Measurements from ENCODE around the gene SNX25.

GRCh38 chr4:185242749-185243533 lies 33.5 kb downstream of the SNX25 start:
- TF ChIP-seq CTCF (IDR thresholded peaks at IDR 0.05) (no peak), POLR2A (IDR thresholded peaks at IDR 0.05; ENCODE audit: low read depth) (no peak), EP300 (IDR thresholded peaks at IDR 0.05) (no peak), POLR2AphosphoS5 (IDR thresholded peaks at IDR 0.05) (no peak)

Data from esophagus muscularis mucosa (tissue), 4 donors.